Mononuclear cell (primary cell): Measurements from ENCODE around the gene SLC7A8. TPM values are rescaled to one million over a fixed set of nuclear protein-coding genes. Genes with fewer than 3 reads are reported as not detected.

ENCODE experiments used
- H3K27me3 ChIP-seq: 2 replicates; pipeline ENCODE4 v1.6.0; 2011; ENCODE audit warnings: low read length, control low read depth; ENCODE audit not compliant: insufficient read depth
- H3K4me1 ChIP-seq: 2 replicates; pipeline ENCODE4 v1.5.1; 2011; ENCODE audit warnings: mild to moderate bottlenecking, low read length, control low read depth; ENCODE audit not compliant: insufficient read depth
- H3K4me3 ChIP-seq: 2 replicates; pipeline ENCODE4 v1.5.1; 2011; ENCODE audit warnings: mild to moderate bottlenecking, low read length, moderate library complexity
- H3K9me3 ChIP-seq: 2 replicates; pipeline ENCODE4 v1.5.1; 2011; ENCODE audit warnings: low read depth, mild to moderate bottlenecking, control low read depth, low read length
- total RNA-seq: library from RNA; depleted of rRNA; stranded (reverse); fragments of >200 nt; gene quantifications from one replicate; pipeline ENCODE4 v1.2.3, GENCODE V29; 2012

Gene SLC7A8
- total RNA-seq, 1 donor = 0.21 TPM

GRCh38 chr14:23172574-23172973, 10.9 kb downstream of the SLC7A8 start:
- H3K9me3 ChIP-seq = no peaks in the 10 kb centered on the region
- peaks cover 36% of the 10 kb centered on the region for H3K4me1 ChIP-seq
- H3K4me3 ChIP-seq = no peak overlapping the region

GRCh38 chr14:23172096-23172495, 11.4 kb downstream of the SLC7A8 start:
- Histone ChIP-seq H3K9me3 (no peaks in the 10 kb centered on the region), H3K4me3 (no peak overlapping the region), H3K27me3 (no peaks in the 10 kb centered on the region), H3K4me1 (peaks cover 41% of the 10 kb centered on the region)

More at GRCh38 chr14:23172574-23172973, 10.9 kb downstream of the SLC7A8 start:
- no peaks in the 10 kb centered on the region for H3K27me3 ChIP-seq

GRCh38 chr14:23171222-23171975, 12.1 kb downstream of the SLC7A8 start:
- peaks cover 44% of the 10 kb centered on the region for H3K4me1 ChIP-seq
- no peaks in the 10 kb centered on the region for H3K27me3 ChIP-seq
- no peak overlapping the region for H3K4me3 ChIP-seq
- H3K9me3 ChIP-seq = no peaks in the 10 kb centered on the region

GRCh38 chr14:23169622-23170021, 13.8 kb downstream of the SLC7A8 start:
- no peaks in the 10 kb centered on the region for H3K9me3 ChIP-seq
- H3K4me3 ChIP-seq = no peak overlapping the region
- no peaks in the 10 kb centered on the region for H3K27me3 ChIP-seq
- H3K4me1 ChIP-seq = peaks cover 44% of the 10 kb centered on the region

- Histone ChIP-seq H3K4me3 (no peak overlapping the region), H3K9me3 (no peaks in the 10 kb centered on the region), H3K27me3 (no peaks in the 10 kb centered on the region), H3K4me1 (peaks cover 35% of the 10 kb centered on the region)
These were observed 15.2 kb downstream of the SLC7A8 start for GRCh38 chr14:23168246-23168645.

GRCh38 chr14:23167116-23167847, 16.2 kb downstream of the SLC7A8 start:
- no peak overlapping the region for H3K4me3 ChIP-seq
- no peaks in the 10 kb centered on the region for H3K9me3 ChIP-seq
- H3K27me3 ChIP-seq = no peaks in the 10 kb centered on the region
- H3K4me1 ChIP-seq = peaks cover 36% of the 10 kb centered on the region

GRCh38 chr14:23164949-23165348, 18.5 kb downstream of the SLC7A8 start:
- Histone ChIP-seq H3K4me1 (peaks cover 51% of the 10 kb centered on the region), H3K27me3 (no peaks in the 10 kb centered on the region), H3K4me3 (no peak overlapping the region), H3K9me3 (no peaks in the 10 kb centered on the region)

GRCh38 chr14:23164250-23164649, 19.2 kb downstream of the SLC7A8 start:
- H3K9me3 ChIP-seq = no peaks in the 10 kb centered on the region
- H3K27me3 ChIP-seq = no peaks in the 10 kb centered on the region
- no peak overlapping the region for H3K4me3 ChIP-seq
- peaks cover 57% of the 10 kb centered on the region for H3K4me1 ChIP-seq

- Histone ChIP-seq H3K27me3 (no peaks in the 10 kb centered on the region), H3K4me1 (peaks cover 57% of the 10 kb centered on the region), H3K9me3 (no peaks in the 10 kb centered on the region), H3K4me3 (no peak overlapping the region)
These were observed 19.6 kb downstream of the SLC7A8 start for GRCh38 chr14:23163830-23164229.

- H3K27me3 ChIP-seq = no peaks in the 10 kb centered on the region
- H3K4me3 ChIP-seq = no peak overlapping the region
- H3K4me1 ChIP-seq = peaks cover 50% of the 10 kb centered on the region
- H3K9me3 ChIP-seq = no peaks in the 10 kb centered on the region
These were observed 20.7 kb downstream of the SLC7A8 start for GRCh38 chr14:23162800-23163199.

GRCh38 chr14:23162005-23162404, 21.5 kb downstream of the SLC7A8 start:
- Histone ChIP-seq H3K27me3 (no peaks in the 10 kb centered on the region), H3K9me3 (no peaks in the 10 kb centered on the region), H3K4me3 (no peak overlapping the region), H3K4me1 (peaks cover 42% of the 10 kb centered on the region)

- no peak overlapping the region for H3K4me3 ChIP-seq
- no peaks in the 10 kb centered on the region for H3K9me3 ChIP-seq
- peaks cover 39% of the 10 kb centered on the region for H3K4me1 ChIP-seq
- H3K27me3 ChIP-seq = no peaks in the 10 kb centered on the region
These were observed 22.4 kb downstream of the SLC7A8 start for GRCh38 chr14:23160924-23161522.

- H3K4me3 ChIP-seq = no peak overlapping the region
- no peaks in the 10 kb centered on the region for H3K9me3 ChIP-seq
- peaks cover 50% of the 10 kb centered on the region for H3K4me1 ChIP-seq
- no peaks in the 10 kb centered on the region for H3K27me3 ChIP-seq
These were observed 23.9 kb downstream of the SLC7A8 start for GRCh38 chr14:23159532-23159931.

- Histone ChIP-seq H3K4me3 (no peak overlapping the region), H3K4me1 (peaks cover 57% of the 10 kb centered on the region), H3K27me3 (no peaks in the 10 kb centered on the region), H3K9me3 (no peaks in the 10 kb centered on the region)
These were observed 24.7 kb downstream of the SLC7A8 start for GRCh38 chr14:23158779-23159178.

- Histone ChIP-seq H3K9me3 (no peaks in the 10 kb centered on the region), H3K4me1 (peaks cover 34% of the 10 kb centered on the region), H3K4me3 (no peak overlapping the region), H3K27me3 (no peaks in the 10 kb centered on the region)
These were observed 28.4 kb downstream of the SLC7A8 start for GRCh38 chr14:23154964-23155587.
